Liver (tissue), 3 donors: Measurements from ENCODE around the gene MRM1.

ENCODE experiments used
- FOXA1 ChIP-seq: IDR thresholded peaks from 2 replicates; pipeline ENCODE4 v1.6.1; 2016; ENCODE audit warnings: antibody characterized with exemption
- HNF4A ChIP-seq, 2 donors: conservative IDR thresholded peaks; 2 replicates each; pipeline ENCODE4 v1.6.1; 2016; ENCODE audit warnings: antibody characterized with exemption in 2 of 2, mild to moderate bottlenecking in 2 of 2
- JUND ChIP-seq, 2 donors: IDR thresholded peaks; 2 replicates each; pipeline ENCODE4 v1.6.1; 2016; ENCODE audit warnings: antibody characterized with exemption in 2 of 2
- NR2F2 ChIP-seq: IDR thresholded peaks from 2 replicates; pipeline ENCODE4 v1.6.1; 2016; ENCODE audit warnings: antibody characterized with exemption
- RAD21 ChIP-seq, 2 donors: IDR thresholded peaks; 2 replicates each; pipeline ENCODE4 v1.6.1; 2016; ENCODE audit warnings: antibody characterized with exemption in 2 of 2, mild to moderate bottlenecking in 2 of 2
- TAF1 ChIP-seq: conservative IDR thresholded peaks from 2 replicates; pipeline ENCODE4 v1.6.1; 2016; ENCODE audit warnings: antibody characterized with exemption, mild to moderate bottlenecking
- TF ChIP-seq, protein P1 (sequence below): fragments of 150-350 bp; IDR thresholded peaks from 2 replicates; pipeline ENCODE4 v1.5.1; 2017; ENCODE audit warnings: improper control_type of control experiment, low read depth, low read length; ENCODE audit not compliant: missing input control
- TF ChIP-seq, protein P2 (sequence below): IDR thresholded peaks from 2 replicates; pipeline ENCODE4 v1.6.1; 2016; ENCODE audit warnings: antibody characterized with exemption
- TF ChIP-seq, protein P3 (sequence below): IDR thresholded peaks from 2 replicates; pipeline ENCODE4 v1.6.1; 2016; ENCODE audit warnings: antibody characterized with exemption, mild to moderate bottlenecking
- donor health status: healthy.
- donor health status: healthy.

DNA sequence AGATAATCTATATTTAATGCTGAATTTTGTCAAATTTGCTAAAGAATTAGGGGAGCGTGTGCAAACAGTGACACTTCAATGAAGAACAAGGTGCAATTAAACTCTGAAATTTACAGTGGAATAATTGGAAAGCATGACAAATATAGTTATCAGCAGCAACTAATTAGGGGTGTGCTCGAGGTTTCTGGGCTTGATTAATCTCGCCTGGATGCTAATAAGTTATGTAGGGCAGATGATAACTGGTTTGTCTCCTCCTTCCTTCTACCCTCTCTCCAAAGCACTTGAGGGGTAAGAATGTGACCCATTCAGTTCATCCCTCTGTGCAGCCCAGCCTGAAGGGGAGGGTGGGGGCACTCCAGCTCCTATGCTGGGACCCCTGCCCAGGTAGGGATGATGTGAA, 21.9 kb downstream of the MRM1 start:
- TF ChIP-seq, protein P1, sequence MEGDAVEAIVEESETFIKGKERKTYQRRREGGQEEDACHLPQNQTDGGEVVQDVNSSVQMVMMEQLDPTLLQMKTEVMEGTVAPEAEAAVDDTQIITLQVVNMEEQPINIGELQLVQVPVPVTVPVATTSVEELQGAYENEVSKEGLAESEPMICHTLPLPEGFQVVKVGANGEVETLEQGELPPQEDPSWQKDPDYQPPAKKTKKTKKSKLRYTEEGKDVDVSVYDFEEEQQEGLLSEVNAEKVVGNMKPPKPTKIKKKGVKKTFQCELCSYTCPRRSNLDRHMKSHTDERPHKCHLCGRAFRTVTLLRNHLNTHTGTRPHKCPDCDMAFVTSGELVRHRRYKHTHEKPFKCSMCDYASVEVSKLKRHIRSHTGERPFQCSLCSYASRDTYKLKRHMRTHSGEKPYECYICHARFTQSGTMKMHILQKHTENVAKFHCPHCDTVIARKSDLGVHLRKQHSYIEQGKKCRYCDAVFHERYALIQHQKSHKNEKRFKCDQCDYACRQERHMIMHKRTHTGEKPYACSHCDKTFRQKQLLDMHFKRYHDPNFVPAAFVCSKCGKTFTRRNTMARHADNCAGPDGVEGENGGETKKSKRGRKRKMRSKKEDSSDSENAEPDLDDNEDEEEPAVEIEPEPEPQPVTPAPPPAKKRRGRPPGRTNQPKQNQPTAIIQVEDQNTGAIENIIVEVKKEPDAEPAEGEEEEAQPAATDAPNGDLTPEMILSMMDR, result no peak
- TF ChIP-seq, protein P2, sequence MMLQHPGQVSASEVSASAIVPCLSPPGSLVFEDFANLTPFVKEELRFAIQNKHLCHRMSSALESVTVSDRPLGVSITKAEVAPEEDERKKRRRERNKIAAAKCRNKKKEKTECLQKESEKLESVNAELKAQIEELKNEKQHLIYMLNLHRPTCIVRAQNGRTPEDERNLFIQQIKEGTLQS, result no peak
- TF ChIP-seq JUND (IDR thresholded peaks at IDR 0.05) (no peak), FOXA1 (no peak), TAF1 (no peak), RAD21 (IDR thresholded peaks at IDR 0.05) (no peak), HNF4A (conservative IDR thresholded peaks at IDR 0.05) (no peak), NR2F2 (no peak)
- TF ChIP-seq, protein P3, sequence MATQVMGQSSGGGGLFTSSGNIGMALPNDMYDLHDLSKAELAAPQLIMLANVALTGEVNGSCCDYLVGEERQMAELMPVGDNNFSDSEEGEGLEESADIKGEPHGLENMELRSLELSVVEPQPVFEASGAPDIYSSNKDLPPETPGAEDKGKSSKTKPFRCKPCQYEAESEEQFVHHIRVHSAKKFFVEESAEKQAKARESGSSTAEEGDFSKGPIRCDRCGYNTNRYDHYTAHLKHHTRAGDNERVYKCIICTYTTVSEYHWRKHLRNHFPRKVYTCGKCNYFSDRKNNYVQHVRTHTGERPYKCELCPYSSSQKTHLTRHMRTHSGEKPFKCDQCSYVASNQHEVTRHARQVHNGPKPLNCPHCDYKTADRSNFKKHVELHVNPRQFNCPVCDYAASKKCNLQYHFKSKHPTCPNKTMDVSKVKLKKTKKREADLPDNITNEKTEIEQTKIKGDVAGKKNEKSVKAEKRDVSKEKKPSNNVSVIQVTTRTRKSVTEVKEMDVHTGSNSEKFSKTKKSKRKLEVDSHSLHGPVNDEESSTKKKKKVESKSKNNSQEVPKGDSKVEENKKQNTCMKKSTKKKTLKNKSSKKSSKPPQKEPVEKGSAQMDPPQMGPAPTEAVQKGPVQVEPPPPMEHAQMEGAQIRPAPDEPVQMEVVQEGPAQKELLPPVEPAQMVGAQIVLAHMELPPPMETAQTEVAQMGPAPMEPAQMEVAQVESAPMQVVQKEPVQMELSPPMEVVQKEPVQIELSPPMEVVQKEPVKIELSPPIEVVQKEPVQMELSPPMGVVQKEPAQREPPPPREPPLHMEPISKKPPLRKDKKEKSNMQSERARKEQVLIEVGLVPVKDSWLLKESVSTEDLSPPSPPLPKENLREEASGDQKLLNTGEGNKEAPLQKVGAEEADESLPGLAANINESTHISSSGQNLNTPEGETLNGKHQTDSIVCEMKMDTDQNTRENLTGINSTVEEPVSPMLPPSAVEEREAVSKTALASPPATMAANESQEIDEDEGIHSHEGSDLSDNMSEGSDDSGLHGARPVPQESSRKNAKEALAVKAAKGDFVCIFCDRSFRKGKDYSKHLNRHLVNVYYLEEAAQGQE, result no peak
